ENCODE data around the gene ABRACL.

GRCh38 chr6:139010674-139011073, 17.9 kb upstream of the ABRACL start:
- TF ChIP-seq CTCF (IDR thresholded peaks at IDR 0.05; ENCODE audit: low read depth, low read length) = no peak
- no peak for TF ChIP-seq EZH2phosphoT487 (IDR thresholded peaks at IDR 0.05; ENCODE audit: low read depth)
